Small intestine (tissue), 7 donors: ENCODE data around the gene FASLG. TPM values are rescaled to one million over a fixed set of nuclear protein-coding genes. Genes with fewer than 3 reads are reported as not detected.

ENCODE experiments used
- DNase-seq, 2 donors: peaks; one replicate each; pipeline versions ENCODE4 v3.0.0 to v3.0.0-alpha.2; 2013
- FAIRE-seq: peaks from 2 replicates; lab custom pipeline; 2012; peaks lifted over from hg19 to GRCh38; lab: Jason Lieb, UNC
- H3K27ac ChIP-seq, 3 donors: one replicate each; pipeline ENCODE4 v1.5.1; 2013; ENCODE audit warnings: low read length in 2 of 3, mild to moderate bottlenecking in 2 of 3, control low read depth in 1 of 3, inconsistent platforms in 1 of 3, low read depth in 1 of 3, moderate library complexity in 1 of 3
- H3K27me3 ChIP-seq, 3 donors: one replicate each; pipeline ENCODE4 v1.6.1; 2013; ENCODE audit warnings: low read length in 3 of 3, inconsistent platforms in 1 of 3; ENCODE audit not compliant: control insufficient read depth in 3 of 3, insufficient read depth in 3 of 3
- H3K36me3 ChIP-seq, 3 donors: one replicate each; pipeline ENCODE4 v1.6.1; 2013; ENCODE audit warnings: low read length in 3 of 3, inconsistent platforms in 1 of 3, low read depth in 1 of 3, mild to moderate bottlenecking in 1 of 3, moderate library complexity in 1 of 3; ENCODE audit not compliant: control insufficient read depth in 3 of 3, insufficient read depth in 2 of 3
- H3K4me1 ChIP-seq, 3 donors: one replicate each; pipeline ENCODE4 v1.6.1; 2013; ENCODE audit warnings: low read length in 2 of 3, inconsistent platforms in 1 of 3, low read depth in 1 of 3, mild to moderate bottlenecking in 1 of 3, moderate library complexity in 1 of 3; ENCODE audit not compliant: control insufficient read depth in 3 of 3, insufficient read depth in 2 of 3
- H3K4me3 ChIP-seq, 3 donors: one replicate each; pipeline ENCODE4 v1.5.1; 2013; ENCODE audit warnings: low read length in 3 of 3, control low read depth in 1 of 3, inconsistent platforms in 1 of 3, low read depth in 1 of 3, mild to moderate bottlenecking in 1 of 3, moderate library complexity in 1 of 3
- H3K9me3 ChIP-seq, 2 donors: one replicate each; pipeline ENCODE4 v1.6.1; 2013; ENCODE audit warnings: low read depth in 1 of 2, low read length in 1 of 2; ENCODE audit not compliant: control insufficient read depth in 2 of 2, insufficient read depth in 1 of 2
- polyA plus RNA-seq, 4 donors: library from polyadenylated mRNA; stranded (reverse) in 3 of 4; unstranded in 1 of 4; fragments of 200-250 nt in 3 of 4; fragments of 120-200 nt in 1 of 4; gene quantifications; one replicate each; pipeline versions ENCODE4 v1.2.1 to v1.2.3, GENCODE V29; 2013
- donor health status: healthy with polysubstance abuse.
- donor health status: control.
- donor health status: control.
- donor health status: Bipolar disorder and iron deficiency.
- donor health status: healthy.

FASLG gene
- polyA plus RNA-seq, 4 donors = 0.09 to 1.4 (median 0.58) TPM; not detected in 1

DNA sequence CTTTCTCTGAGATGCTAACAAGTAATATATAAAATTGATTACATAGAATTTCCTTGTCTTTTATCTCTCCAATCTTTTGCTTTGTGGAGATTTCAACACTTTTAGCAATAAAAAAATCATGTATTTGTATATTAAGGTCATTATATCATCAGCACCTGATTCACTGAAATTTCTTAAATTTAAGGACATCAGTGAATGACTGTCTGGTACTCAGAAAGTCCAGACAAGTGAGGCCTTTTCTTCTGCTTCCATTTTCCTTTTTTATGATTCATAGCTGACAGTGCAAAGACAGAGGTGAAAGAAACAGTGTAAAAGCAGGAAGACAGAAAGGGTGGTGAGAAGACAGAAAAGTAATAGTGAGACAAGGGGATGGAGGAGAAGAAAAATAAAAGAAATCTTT lies 54.6 kb downstream of the FASLG start:
- Histone ChIP-seq H3K4me3 (no peak overlapping the region), H3K27ac (no peak overlapping the region), H3K27me3 (no peaks in the 10 kb centered on the region), H3K36me3 (no peaks in the 10 kb centered on the region), H3K4me1 (no peaks in the 10 kb centered on the region), H3K9me3 (no peaks in the 10 kb centered on the region)
- no peak for FAIRE-seq
- no peak for DNase-seq

Other genes starting within 250 kb of the FASLG start
- 1 to 10 TPM in 1 of 4 donors, under 1 TPM in 2, not detected in 1; 0.10 to 1.1 (median 0.99) TPM for gene C1orf105, start 238.4 kb upstream of the FASLG start, polyA plus RNA-seq
- gene PIGC, start 215.0 kb upstream of the FASLG start, polyA plus RNA-seq = 10 to 100 TPM; 19.0 to 32.5 (median 23.4) TPM
- gene SUCO, start 126.0 kb upstream of the FASLG start, polyA plus RNA-seq = 10 to 100 TPM; 11.4 to 46.0 (median 12.5) TPM